GM12878 (cell line): ENCODE results near the gene TUBB4B. TPM values are rescaled to one million over a fixed set of nuclear protein-coding genes. Genes with fewer than 3 reads are reported as not detected.

ENCODE experiments used
- ATAC-seq: fragments of 200-7000 bp; cut with Tn5 transposase; 3 replicates; pipeline ENCODE4 v1.9.1; 2020; ENCODE audit warnings: mild to moderate bottlenecking, moderate library complexity
- BruUV-seq: library from RNA; stranded (reverse); fragments of 400-500 nt; replicated peaks from 2 replicates; lab custom pipeline; 2021; lab: Mats Ljungman, UMichigan
- CTCF ChIA-PET: fragments of 300-600 bp; sonication (Branson Sonifier 250); formaldehyde crosslinking; extraction: SDS; loops from one replicate; lab custom pipeline; 2021; ENCODE audit warnings: inconsistent platforms; lab: Yijun Ruan, JAX
- POLR2A ChIA-PET: fragments of 350-600 bp; formaldehyde crosslinking; extraction: SDS; loops from one replicate; lab custom pipeline; 2021; ENCODE audit warnings: inconsistent platforms; lab: Charles Lee
- RAD21 ChIA-PET: fragments of 300-600 bp; sonication (Branson Sonifier 250); formaldehyde crosslinking; loops from one replicate; lab custom pipeline; 2023; ENCODE audit warnings: antibody characterized with exemption; ENCODE audit not compliant: unreplicated experiment; lab: Charles Lee
- SMC1A ChIA-PET: fragments of 300-600 bp; sonication (Branson Sonifier 250); formaldehyde crosslinking; loops from one replicate; lab custom pipeline; 2023; ENCODE audit not compliant: unreplicated experiment, uncharacterized antibody; lab: Charles Lee
- DNase-seq: peaks from one replicate; pipeline ENCODE4 v3.0.0-alpha.2; 2011; ENCODE audit warnings: low read depth, low spot score
- FAIRE-seq: peaks from 3 replicates; lab custom pipeline; 2011; peaks lifted over from hg19 to GRCh38; lab: Jason Lieb, UNC
- H2AFZ ChIP-seq: 2 replicates; pipeline ENCODE4 v1.6.0; 2011; ENCODE audit warnings: low read depth, low read length, control low read depth; ENCODE audit not compliant: control insufficient read depth
- H3K27ac ChIP-seq: 2 replicates; pipeline ENCODE4 v1.5.1; 2011; ENCODE audit warnings: control low read depth; ENCODE audit not compliant: control insufficient read depth, insufficient read depth
- H3K27me3 ChIP-seq, 2 experiments: replicated peaks in 1 of 2; 2 replicates each; pipeline versions ENCODE4 v1.6.0 to v1.6.1; 2011; ENCODE audit warnings: low read length in 1 of 2; ENCODE audit not compliant: control insufficient read depth in 2 of 2, insufficient read depth in 2 of 2
- H3K36me3 ChIP-seq, 2 experiments: 2 replicates each; pipeline ENCODE4 v1.5.1; 2011; ENCODE audit warnings: low read length in 1 of 2; ENCODE audit not compliant: control insufficient read depth in 2 of 2, insufficient read depth in 2 of 2
- H3K4me1 ChIP-seq: 2 replicates; pipeline ENCODE4 v1.6.1; 2011; ENCODE audit warnings: mild to moderate bottlenecking, low read length, moderate library complexity, mixed read lengths; ENCODE audit not compliant: control insufficient read depth, insufficient read depth
- H3K4me2 ChIP-seq: 2 replicates; pipeline ENCODE4 v1.6.0; 2011; ENCODE audit warnings: control low read depth; ENCODE audit not compliant: control insufficient read depth, insufficient read depth
- H3K4me3 ChIP-seq: fragments of 200-600 bp; sonication (generic); 2 replicates; pipeline ENCODE4 v1.5.1; 2016
- H3K79me2 ChIP-seq: 2 replicates; pipeline ENCODE4 v1.6.0; 2011; ENCODE audit warnings: low read length; ENCODE audit not compliant: control insufficient read depth, insufficient read depth
- H3K9ac ChIP-seq: 2 replicates; pipeline ENCODE4 v1.8.0; 2011; ENCODE audit warnings: low read length, control low read depth, mixed read lengths; ENCODE audit not compliant: control insufficient read depth, insufficient read depth
- H3K9me3 ChIP-seq: replicated peaks from 3 replicates; pipeline ENCODE4 v1.5.1; 2011; ENCODE audit warnings: mild to moderate bottlenecking, low read length; ENCODE audit not compliant: control insufficient read depth, insufficient read depth
- H4K20me1 ChIP-seq: 2 replicates; pipeline ENCODE4 v1.6.0; 2011; ENCODE audit not compliant: control insufficient read depth, insufficient read depth
- BACH1 ChIP-seq: fragments of 450-650 bp; IDR thresholded peaks from 2 replicates; pipeline ENCODE4 v1.6.1; 2017; ENCODE audit warnings: mild to moderate bottlenecking, borderline replicate concordance
- ESRRA ChIP-seq: IDR thresholded peaks from 2 replicates; pipeline ENCODE4 v1.6.1; 2012; ENCODE audit warnings: mild to moderate bottlenecking, low read length, improper control_type of control experiment
- FOS ChIP-seq: IDR thresholded peaks from 3 replicates; pipeline ENCODE4 v1.6.1; 2011; ENCODE audit warnings: borderline replicate concordance; ENCODE audit not compliant: insufficient read length; ENCODE audit errors: extremely low read depth
- HDAC2 ChIP-seq: fragments of 200-600 bp; sonication (generic); IDR thresholded peaks from 2 replicates; pipeline ENCODE4 v1.6.1; 2017
- HDAC6 ChIP-seq: fragments of 200-600 bp; sonication (generic); IDR thresholded peaks from one replicate; pipeline ENCODE4 v1.8.0; 2017; ENCODE audit warnings: antibody characterized with exemption; ENCODE audit not compliant: unreplicated experiment
- IKZF1 ChIP-seq: fragments of 450-650 bp; conservative IDR thresholded peaks from 2 replicates; pipeline ENCODE4 v1.6.1; 2017; ENCODE audit warnings: antibody characterized with exemption, mild to moderate bottlenecking
- MEF2B ChIP-seq: fragments of 450-650 bp; IDR thresholded peaks from 2 replicates; pipeline ENCODE4 v1.6.1; 2018; ENCODE audit warnings: mild to moderate bottlenecking, moderate library complexity; ENCODE audit not compliant: partially characterized antibody, poor library complexity, severe bottlenecking
- MXI1 ChIP-seq: fragments of 150-350 bp; IDR thresholded peaks from 2 replicates; pipeline ENCODE4 v1.6.1; 2011; ENCODE audit warnings: low read depth, mild to moderate bottlenecking, inconsistent platforms, low read length, improper control_type of control experiment
- NBN ChIP-seq: fragments of 450-650 bp; IDR thresholded peaks from 2 replicates; pipeline ENCODE4 v1.6.1; 2016
- NR2F1 ChIP-seq: fragments of 450-650 bp; conservative IDR thresholded peaks from 2 replicates; pipeline ENCODE4 v1.6.1; 2017; ENCODE audit warnings: mild to moderate bottlenecking
- NRF1 ChIP-seq: conservative IDR thresholded peaks from 2 replicates; pipeline ENCODE4 v1.6.1; 2011; ENCODE audit warnings: mild to moderate bottlenecking, low read depth, low read length, improper control_type of control experiment
- RAD51 ChIP-seq: fragments of 450-650 bp; IDR thresholded peaks from 2 replicates; pipeline ENCODE4 v1.6.1; 2016; ENCODE audit warnings: moderate library complexity, mild to moderate bottlenecking, inconsistent platforms
- RELA ChIP-seq: fragments of 450-650 bp; IDR thresholded peaks from 2 replicates; pipeline ENCODE4 v1.8.0; 2014; ENCODE audit warnings: borderline replicate concordance; ENCODE audit not compliant: partially characterized antibody
- SIN3A ChIP-seq: IDR thresholded peaks from 2 replicates; pipeline ENCODE4 v1.6.1; 2012; ENCODE audit warnings: low read depth, low read length, improper control_type of control experiment
- TCF12 ChIP-seq: IDR thresholded peaks from 2 replicates; pipeline ENCODE4 v1.6.1; 2011; ENCODE audit warnings: low read depth, mild to moderate bottlenecking, low read length
- YY1 ChIP-seq: IDR thresholded peaks from 2 replicates; pipeline ENCODE4 v1.6.1; 2011; ENCODE audit warnings: low read depth, mild to moderate bottlenecking, low read length
- ZNF217 ChIP-seq: fragments of 450-650 bp; IDR thresholded peaks from 2 replicates; pipeline ENCODE4 v1.6.1; 2017; ENCODE audit warnings: antibody characterized with exemption, mild to moderate bottlenecking
- WGBS: methylation state at CpG from one replicate; pipeline ENCODE4 v1.1.6; 2016; ENCODE audit warnings: low lambda C conversion rate; ENCODE audit not compliant: insufficient replicate concordance, insufficient coverage; ENCODE audit errors: missing lambda C conversion rate; 5-methylcytosine and 5-hydroxymethylcytosine counted together
- in situ Hi-C: fragments of 300-500 bp; cut with MboI; formaldehyde crosslinking; loops from 9 replicates; pipeline ENCODE4 v1.14.3; 2018; ENCODE audit warnings: mixed read lengths
- intact Hi-C: fragments of 100-400 bp; cut with micrococcal nuclease; formaldehyde crosslinking; loops from one replicate; pipeline ENCODE4 v1.14.2; 2022; ENCODE audit not compliant: unreplicated experiment
- polyA plus RNA-seq, 11 experiments: library from polyadenylated mRNA; depleted of rRNA in 4 of 11; unstranded in 6 of 11; stranded (reverse) in 5 of 11; fragments of >200 nt; fragmentation: Nextera tagmentation in 4 of 11; fragmentation: Illumina TruSeq in 1 of 11; extraction: Ambion mirVana in 4 of 11; extraction: Trizol in 1 of 11; gene quantifications; 1 replicate in 1 of 11; 2 replicates in 10 of 11; pipeline versions ENCODE4 v1.2.1 to v1.2.3, GENCODE V29; 2011 to 2016; ENCODE audit warnings: inconsistent platforms in 2 of 11, missing spikeins in 2 of 11, low read depth in 1 of 11
- total RNA-seq, 4 experiments: library from RNA; depleted of rRNA in 3 of 4; stranded (reverse); fragments of >200 nt in 3 of 4; fragmentation: Illumina TruSeq in 1 of 4; extraction: Trizol in 1 of 4; gene quantifications; 2 replicates each; pipeline versions ENCODE4 v1.2.1 to v1.2.3, GENCODE V29; 2013 to 2021
- TF ChIP-seq, protein P1 (sequence below): fragments of 450-650 bp; conservative IDR thresholded peaks from 2 replicates; pipeline ENCODE4 v1.6.1; 2017; ENCODE audit warnings: mild to moderate bottlenecking, moderate library complexity
- TF ChIP-seq, protein P2 (sequence below): fragments of 150-350 bp; IDR thresholded peaks from 2 replicates; pipeline ENCODE4 v1.6.1; 2014; ENCODE audit warnings: mild to moderate bottlenecking, low read depth, low read length
- TF ChIP-seq, protein P3 (sequence below): IDR thresholded peaks from 2 replicates; pipeline ENCODE4 v1.6.1; 2011; ENCODE audit warnings: low read depth, mild to moderate bottlenecking, low read length, moderate library complexity, borderline replicate concordance; ENCODE audit errors: extremely low read depth

TUBB4B gene
- total and polyA plus RNA-seq, 10 of the 15 experiments (the other 5 are each of a cell fraction or from before 2014, with no cell fraction given): 23.0 to 532 (median 254) TPM

- Histone ChIP-seq H3K79me2 (peaks cover 30% of the 10 kb centered on the region), H3K4me1 (peaks cover 42% of the 10 kb centered on the region)
- BruUV-seq: TSS peak; percentile 77
- TF ChIP-seq RELA (peak; percentile 56), NR2F1 (peak; percentile 91), TCF12 (0 out of 2 replicates have a peak, but pooled peaks have one; percentile 33), MEF2B (peak; percentile 69), IKZF1 (peak; percentile 94), NRF1 (no peak), HDAC6 (peak; percentile 72), ESRRA (no peak), SIN3A (peak; percentile 62; the same call in 1 of the 2 replicates), HDAC2 (0 out of 2 replicates have a peak, but pooled peaks have one; percentile 81), YY1 (0 out of 2 replicates have a peak, but pooled peaks have one; percentile 11), BACH1 (peak; percentile 98), FOS (no peak), MXI1 (peak; percentile 53; the same call in 1 of the 2 replicates), RAD51 (0 out of 2 replicates have a peak, but pooled peaks have one; percentile 34), NBN (peak; percentile 20), ZNF217 (peak; percentile 75)
- TF ChIP-seq, protein P1, sequence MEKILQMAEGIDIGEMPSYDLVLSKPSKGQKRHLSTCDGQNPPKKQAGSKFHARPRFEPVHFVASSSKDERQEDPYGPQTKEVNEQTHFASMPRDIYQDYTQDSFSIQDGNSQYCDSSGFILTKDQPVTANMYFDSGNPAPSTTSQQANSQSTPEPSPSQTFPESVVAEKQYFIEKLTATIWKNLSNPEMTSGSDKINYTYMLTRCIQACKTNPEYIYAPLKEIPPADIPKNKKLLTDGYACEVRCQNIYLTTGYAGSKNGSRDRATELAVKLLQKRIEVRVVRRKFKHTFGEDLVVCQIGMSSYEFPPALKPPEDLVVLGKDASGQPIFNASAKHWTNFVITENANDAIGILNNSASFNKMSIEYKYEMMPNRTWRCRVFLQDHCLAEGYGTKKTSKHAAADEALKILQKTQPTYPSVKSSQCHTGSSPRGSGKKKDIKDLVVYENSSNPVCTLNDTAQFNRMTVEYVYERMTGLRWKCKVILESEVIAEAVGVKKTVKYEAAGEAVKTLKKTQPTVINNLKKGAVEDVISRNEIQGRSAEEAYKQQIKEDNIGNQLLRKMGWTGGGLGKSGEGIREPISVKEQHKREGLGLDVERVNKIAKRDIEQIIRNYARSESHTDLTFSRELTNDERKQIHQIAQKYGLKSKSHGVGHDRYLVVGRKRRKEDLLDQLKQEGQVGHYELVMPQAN: peak; percentile 95
- TF ChIP-seq, protein P2, sequence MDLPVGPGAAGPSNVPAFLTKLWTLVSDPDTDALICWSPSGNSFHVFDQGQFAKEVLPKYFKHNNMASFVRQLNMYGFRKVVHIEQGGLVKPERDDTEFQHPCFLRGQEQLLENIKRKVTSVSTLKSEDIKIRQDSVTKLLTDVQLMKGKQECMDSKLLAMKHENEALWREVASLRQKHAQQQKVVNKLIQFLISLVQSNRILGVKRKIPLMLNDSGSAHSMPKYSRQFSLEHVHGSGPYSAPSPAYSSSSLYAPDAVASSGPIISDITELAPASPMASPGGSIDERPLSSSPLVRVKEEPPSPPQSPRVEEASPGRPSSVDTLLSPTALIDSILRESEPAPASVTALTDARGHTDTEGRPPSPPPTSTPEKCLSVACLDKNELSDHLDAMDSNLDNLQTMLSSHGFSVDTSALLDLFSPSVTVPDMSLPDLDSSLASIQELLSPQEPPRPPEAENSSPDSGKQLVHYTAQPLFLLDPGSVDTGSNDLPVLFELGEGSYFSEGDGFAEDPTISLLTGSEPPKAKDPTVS: no peak
- TF ChIP-seq, protein P3, sequence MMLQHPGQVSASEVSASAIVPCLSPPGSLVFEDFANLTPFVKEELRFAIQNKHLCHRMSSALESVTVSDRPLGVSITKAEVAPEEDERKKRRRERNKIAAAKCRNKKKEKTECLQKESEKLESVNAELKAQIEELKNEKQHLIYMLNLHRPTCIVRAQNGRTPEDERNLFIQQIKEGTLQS: 0 out of 2 replicates have a peak, but pooled peaks have one; percentile 38
Observed at GRCh38 chr9:137240318-137240840, 708 bp upstream of the TUBB4B start.

More at GRCh38 chr9:137240318-137240840, 708 bp upstream of the TUBB4B start:
- intact Hi-C loops (no loop called here), in situ Hi-C loops (no loop called here)
- peaks cover 4% of the 10 kb centered on the region; the same call in 1 of the 2 replicates for H4K20me1 ChIP-seq
- ChIA-PET POLR2A (interaction anchor here (0.5 to 9.2 kb wide), 29 partner anchors 10 to 361 kb away, joined by 3 to 112 read pairs (median 5); partner anchors contain the start of genes CYSRT1, EXD3, MAN1B1 and NELFB), SMC1A (interaction anchor here (0.7 to 1.7 kb wide), 6 partner anchors 13 to 154 kb away, joined by 3 to 6 read pairs (median 3); partner anchors contain the start of gene MAN1B1), RAD21 (interaction anchor here (0.9 to 2.2 kb wide), 12 partner anchors 14 to 122 kb away, joined by 3 to 13 read pairs (median 4); partner anchors contain the start of genes NELFB, NRARP, RNF208 and TPRN), CTCF (interaction anchor here (0.6 to 5.3 kb wide), 13 partner anchors 12 to 205 kb away, joined by 3 to 52 read pairs (median 4); partner anchors contain the start of genes CYSRT1, NELFB, RNF208 and RNF224)
- peaks cover 8 to 14% of the 10 kb centered on the region in 2 experiments for H3K36me3 ChIP-seq
- FAIRE-seq: no peak
- H3K27me3 ChIP-seq: no peaks in the 10 kb centered on the region
- H2AFZ ChIP-seq: peak overlapping the region; percentile 75
- peak overlapping the region; percentile 76 for H3K4me3 ChIP-seq
- under 1% methylated on average over 34 of the region's 58 CpGs for WGBS
- DNase-seq: no peak
- H3K9me3 ChIP-seq: no peaks in the 10 kb centered on the region
- H3K27ac ChIP-seq: peak overlapping the region; percentile 83
- peak overlapping the region; percentile 68 for H3K9ac ChIP-seq
- peak; percentile 61 for ATAC-seq
- H3K4me2 ChIP-seq: peak overlapping the region; percentile 77
